ENCODE results near the gene LAMB3.

LAMB3 gene

DNA sequence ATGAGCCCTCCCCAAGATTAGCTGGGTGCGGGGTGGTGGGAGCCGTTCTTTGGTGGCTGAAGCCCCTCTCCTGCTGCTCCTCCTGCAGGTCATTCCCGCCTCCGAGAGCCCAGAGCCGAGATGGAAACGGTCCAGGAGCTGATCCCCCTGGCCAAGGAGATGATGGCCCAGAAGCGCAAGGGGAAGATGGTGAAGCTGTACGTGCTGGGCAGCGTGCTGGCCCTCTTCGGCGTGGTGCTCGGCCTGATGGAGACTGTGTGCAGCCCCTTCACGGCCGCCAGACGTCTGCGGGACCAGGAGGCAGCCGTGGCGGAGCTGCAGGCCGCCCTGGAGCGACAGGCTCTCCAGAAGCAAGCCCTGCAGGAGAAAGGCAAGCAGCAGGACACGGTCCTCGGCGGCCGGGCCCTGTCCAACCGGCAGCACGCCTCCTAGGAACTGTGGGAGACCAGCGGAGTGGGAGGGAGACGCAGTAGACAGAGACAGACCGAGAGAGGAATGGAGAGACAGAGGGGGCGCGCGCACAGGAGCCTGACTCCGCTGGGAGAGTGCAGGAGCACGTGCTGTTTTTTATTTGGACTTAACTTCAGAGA lies 23.4 kb upstream of the LAMB3 start:
- 2% methylated on average over 28 of the region's 34 CpGs for WGBS (ENCODE audit: insufficient coverage)
- ChIA-PET POLR2A (interaction anchor here (2.0 kb wide), 1 partner anchor 10 kb away, joined by 5 read pairs; no protein-coding TSS in a partner anchor), CTCF (interaction anchor here (1.0 to 2.9 kb wide), 5 partner anchors 9 to 51 kb away, joined by 3 to 14 read pairs (median 4); no protein-coding TSS in a partner anchor)
- no peak overlapping the region for H3K27ac ChIP-seq (ENCODE audit: insufficient read depth in 1 of 2, low read depth in 1 of 2, low read length in 2 of 2, poor library complexity in 1 of 2, severe bottlenecking in 2 of 2)
- H3K4me3 ChIP-seq (ENCODE audit: control insufficient read depth in 1 of 7, extremely low read depth in 1 of 7, insufficient read depth in 4 of 7, low read depth in 2 of 7, low read length in 6 of 7) = peak overlapping the region in 6 of 7 experiments; percentile 21 to 66 (median 65)
- peaks cover 10 to 25% (median 18%) of the 10 kb centered on the region in 4 experiments for H3K4me1 ChIP-seq (ENCODE audit: control extremely low read depth in 1 of 4, control insufficient read depth in 4 of 4, insufficient read depth in 4 of 4, low read length in 3 of 4)
- peak in 1 of 3 donors; percentile 35 for DNase-seq
- H3K9me3 ChIP-seq (ENCODE audit: control extremely low read depth in 1 of 5, control insufficient read depth in 4 of 5, insufficient read depth in 2 of 5, low read depth in 1 of 5, low read length in 4 of 5) = peaks cover 0 to 5% (median 0%) of the 10 kb centered on the region in 5 experiments
- H3K36me3 ChIP-seq (ENCODE audit: control insufficient read depth in 4 of 4, insufficient read depth in 4 of 4, low read length in 3 of 4) = no peaks in the 10 kb centered on the region
- peaks cover 9 to 82% (median 49%) of the 10 kb centered on the region in 5 experiments for H3K27me3 ChIP-seq (replicated peaks in 2 of 5; ENCODE audit: control insufficient read depth in 4 of 5, insufficient read depth in 5 of 5, low read length in 4 of 5)

DNA sequence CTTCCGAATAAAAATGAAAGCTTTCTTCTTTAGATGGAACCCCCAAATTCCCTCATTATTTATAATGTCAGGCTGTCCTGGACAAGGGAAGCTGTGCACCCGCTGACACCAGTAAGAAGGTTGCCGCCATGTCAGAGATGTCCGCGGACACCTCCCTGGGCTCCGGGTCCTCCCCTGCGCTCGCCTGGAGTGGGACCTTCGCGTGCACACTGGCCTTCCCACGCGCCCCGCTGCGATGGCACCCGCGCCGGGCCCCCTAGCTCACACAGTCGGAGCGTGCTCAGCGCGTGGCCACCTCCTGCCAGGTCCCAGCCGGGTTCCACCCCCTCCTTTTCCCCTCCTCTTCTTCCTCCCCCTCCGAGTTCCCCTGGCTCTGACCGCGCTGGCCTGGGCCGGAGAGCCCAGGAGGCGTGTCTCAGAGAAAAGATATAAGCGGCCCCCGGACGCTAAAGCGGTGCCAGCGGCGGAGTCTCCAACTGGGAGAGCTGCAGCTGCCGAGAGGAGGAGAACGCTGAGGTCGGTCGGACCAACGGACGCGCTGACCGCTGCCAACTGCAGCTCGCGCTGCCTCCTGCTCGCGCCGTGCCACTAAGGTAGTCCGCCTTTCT lies 22.8 kb upstream of the LAMB3 start, which contains the start of gene G0S2:
Gene G0S2, plus strand, starts transcription at position 456 of the 608 bp plus-strand sequence. CDS start 273 bp downstream, outside the sequence.
- CTCF ChIA-PET = interaction anchor here (1.0 to 2.9 kb wide), 6 partner anchors 10 to 51 kb away, joined by 3 to 14 read pairs (median 4); no protein-coding TSS in a partner anchor
- H3K27ac ChIP-seq (ENCODE audit: insufficient read depth in 1 of 2, low read depth in 1 of 2, low read length in 2 of 2, poor library complexity in 1 of 2, severe bottlenecking in 2 of 2) = no peak within 1 kb of the TSS

DNA sequence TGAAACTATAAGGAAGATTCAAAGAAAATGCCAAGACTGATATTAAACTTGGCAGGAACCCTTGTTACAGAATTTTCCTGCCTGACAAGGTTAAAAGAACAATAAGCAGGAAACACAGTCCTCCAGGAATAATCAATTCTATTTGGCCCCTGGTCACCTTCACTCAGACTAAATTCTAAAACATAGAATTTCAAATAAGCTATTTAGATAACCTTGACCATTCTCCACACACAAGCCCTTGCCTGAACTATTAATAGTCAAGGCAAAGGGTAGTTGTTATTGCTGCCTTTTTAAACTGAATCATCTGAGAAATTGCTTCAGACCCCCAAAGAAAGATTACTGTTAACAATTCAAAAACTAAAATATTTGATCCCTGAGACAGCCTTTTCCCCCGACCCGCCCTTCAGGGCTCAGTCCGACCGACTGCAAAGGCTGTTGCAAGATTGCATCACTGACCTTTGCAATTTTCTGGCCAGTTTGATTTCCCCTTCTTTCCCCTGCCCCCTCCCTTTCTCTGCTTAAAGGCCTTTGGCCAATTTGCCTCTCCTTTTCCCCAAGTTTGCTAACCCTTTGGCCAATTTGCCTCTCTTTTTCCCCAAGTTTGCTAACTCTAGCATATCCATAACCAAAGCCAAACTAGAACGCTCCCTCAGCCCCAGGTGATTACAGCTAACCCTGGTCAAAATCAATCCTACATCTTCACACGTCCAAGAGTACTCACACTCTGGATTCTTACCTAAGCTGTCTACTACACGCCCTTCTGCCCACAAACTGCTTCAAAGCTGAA lies 21.6 kb upstream of the LAMB3 start:
- CTCF ChIA-PET = interaction anchor here (0.9 to 2.9 kb wide), 8 partner anchors 11 to 107 kb away, joined by 3 to 14 read pairs (median 6); partner anchors contain the start of gene LAMB3

More for the DNA sequence above, 22.8 kb upstream of the LAMB3 start, which contains the start of gene G0S2:
- POLR2A ChIA-PET = interaction anchor here (2.0 kb wide), 1 partner anchor 11 kb away, joined by 5 read pairs; no protein-coding TSS in a partner anchor
- 2% methylated on average over 26 of the region's 47 CpGs for WGBS (ENCODE audit: insufficient coverage)
- H3K36me3 ChIP-seq (ENCODE audit: control insufficient read depth in 4 of 4, insufficient read depth in 4 of 4, low read length in 3 of 4) = no peaks in the 10 kb centered on the region
- peaks cover 10 to 25% (median 18%) of the 10 kb centered on the region in 4 experiments for H3K4me1 ChIP-seq (ENCODE audit: control extremely low read depth in 1 of 4, control insufficient read depth in 4 of 4, insufficient read depth in 4 of 4, low read length in 3 of 4)
- H3K27me3 ChIP-seq (replicated peaks in 2 of 5; ENCODE audit: control insufficient read depth in 4 of 5, insufficient read depth in 5 of 5, low read length in 4 of 5) = peaks cover 6 to 85% (median 49%) of the 10 kb centered on the region in 5 experiments
- peaks cover 0 to 5% (median 0%) of the 10 kb centered on the region in 5 experiments for H3K9me3 ChIP-seq (ENCODE audit: control extremely low read depth in 1 of 5, control insufficient read depth in 4 of 5, insufficient read depth in 2 of 5, low read depth in 1 of 5, low read length in 4 of 5)
- peak in 2 of 3 donors; percentile 37 to 51 for DNase-seq
- H3K4me3 ChIP-seq (ENCODE audit: control insufficient read depth in 1 of 7, extremely low read depth in 1 of 7, insufficient read depth in 4 of 7, low read depth in 2 of 7, low read length in 6 of 7) = peak within 1 kb of the TSS in 6 of 7 experiments; percentile 21 to 66 (median 65)

DNA sequence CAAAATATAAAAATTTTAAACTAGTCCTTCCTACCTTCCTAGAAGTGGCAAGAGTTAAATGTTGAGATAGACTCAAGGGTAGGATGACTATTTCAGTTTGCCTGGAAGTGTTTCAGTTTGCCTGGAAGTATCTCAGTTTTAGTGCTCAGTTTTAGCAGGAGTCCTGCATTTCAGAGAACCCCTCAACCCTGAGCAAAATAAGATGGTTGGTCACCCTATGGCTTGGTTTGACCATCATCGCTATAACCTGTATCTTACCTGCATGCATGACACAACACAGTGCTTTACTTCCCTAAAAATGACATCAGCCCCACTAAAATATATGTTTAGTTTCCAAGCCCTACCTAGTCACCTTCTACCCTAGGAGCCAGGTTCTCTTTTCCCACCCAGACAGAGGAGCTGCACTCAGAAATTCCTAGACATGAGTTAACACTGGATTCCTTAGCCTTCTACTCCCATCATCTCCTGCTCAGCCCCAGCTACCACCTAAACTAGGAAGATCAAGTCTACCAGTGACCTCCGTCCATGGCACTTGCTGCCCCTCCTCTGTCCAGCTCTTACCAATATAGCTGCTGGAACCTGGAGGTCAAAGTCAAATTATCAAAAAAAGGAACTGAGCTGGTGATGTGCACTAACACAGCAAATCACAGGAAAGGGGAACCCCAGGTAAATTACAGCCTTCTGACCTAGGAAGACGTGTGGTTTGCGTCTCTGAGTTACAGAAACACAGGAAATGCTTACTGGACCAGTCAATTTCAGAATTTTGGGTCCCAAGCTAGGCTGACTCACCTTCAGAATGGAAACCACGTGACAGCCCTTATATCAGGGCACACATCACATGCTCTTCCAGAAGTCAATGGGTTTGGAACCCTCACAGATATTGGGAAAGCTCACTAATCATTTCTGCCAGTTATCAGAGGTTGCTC lies 20.7 kb upstream of the LAMB3 start:
- 23% methylated on average over 5 of the region's 5 CpGs for WGBS (ENCODE audit: insufficient coverage)
- Histone ChIP-seq H3K27ac (ENCODE audit: insufficient read depth in 1 of 2, low read depth in 1 of 2, low read length in 2 of 2, poor library complexity in 1 of 2, severe bottlenecking in 2 of 2) (no peak overlapping the region), H3K36me3 (ENCODE audit: control insufficient read depth in 4 of 4, insufficient read depth in 4 of 4, low read length in 3 of 4) (no peaks in the 10 kb centered on the region), H3K9me3 (ENCODE audit: control extremely low read depth in 1 of 5, control insufficient read depth in 4 of 5, insufficient read depth in 2 of 5, low read depth in 1 of 5, low read length in 4 of 5) (peaks cover 0 to 5% (median 0%) of the 10 kb centered on the region in 5 experiments), H3K27me3 (replicated peaks in 2 of 5; ENCODE audit: control insufficient read depth in 4 of 5, insufficient read depth in 5 of 5, low read length in 4 of 5) (peaks cover 4 to 80% (median 44%) of the 10 kb centered on the region in 5 experiments), H3K4me1 (ENCODE audit: control extremely low read depth in 1 of 4, control insufficient read depth in 4 of 4, insufficient read depth in 4 of 4, low read length in 3 of 4) (peaks cover 10 to 25% (median 18%) of the 10 kb centered on the region in 4 experiments), H3K4me3 (ENCODE audit: control insufficient read depth in 1 of 7, extremely low read depth in 1 of 7, insufficient read depth in 4 of 7, low read depth in 2 of 7, low read length in 6 of 7) (no peak overlapping the region)
- POLR2A ChIA-PET = interaction anchor here (1.1 to 1.3 kb wide), 2 partner anchors 11 to 24 kb away, joined by 3 to 4 read pairs; no protein-coding TSS in a partner anchor
- DNase-seq = peak; percentile 52 to 81 (median 78)
- CTCF ChIA-PET = interaction anchor here (0.9 to 2.9 kb wide), 9 partner anchors 11 to 106 kb away, joined by 3 to 14 read pairs (median 4); partner anchors contain the start of gene LAMB3

More for the DNA sequence above, 21.6 kb upstream of the LAMB3 start:
- Histone ChIP-seq H3K4me3 (ENCODE audit: control insufficient read depth in 1 of 7, extremely low read depth in 1 of 7, insufficient read depth in 4 of 7, low read depth in 2 of 7, low read length in 6 of 7) (no peak overlapping the region), H3K27ac (ENCODE audit: insufficient read depth in 1 of 2, low read depth in 1 of 2, low read length in 2 of 2, poor library complexity in 1 of 2, severe bottlenecking in 2 of 2) (no peak overlapping the region), H3K36me3 (ENCODE audit: control insufficient read depth in 4 of 4, insufficient read depth in 4 of 4, low read length in 3 of 4) (no peaks in the 10 kb centered on the region), H3K9me3 (ENCODE audit: control extremely low read depth in 1 of 5, control insufficient read depth in 4 of 5, insufficient read depth in 2 of 5, low read depth in 1 of 5, low read length in 4 of 5) (peaks cover 0 to 5% (median 0%) of the 10 kb centered on the region in 5 experiments), H3K27me3 (replicated peaks in 2 of 5; ENCODE audit: control insufficient read depth in 4 of 5, insufficient read depth in 5 of 5, low read length in 4 of 5) (peaks cover 4 to 85% (median 47%) of the 10 kb centered on the region in 5 experiments), H3K4me1 (ENCODE audit: control extremely low read depth in 1 of 4, control insufficient read depth in 4 of 4, insufficient read depth in 4 of 4, low read length in 3 of 4) (peaks cover 10 to 25% (median 18%) of the 10 kb centered on the region in 4 experiments)
- DNase-seq = no peak
- POLR2A ChIA-PET = interaction anchor here (0.8 to 2.0 kb wide), 4 partner anchors 12 to 1949 kb away, joined by 3 to 5 read pairs (median 4); no protein-coding TSS in a partner anchor
- WGBS (ENCODE audit: insufficient coverage) = 81% methylated on average over 6 of the region's 7 CpGs

DNA sequence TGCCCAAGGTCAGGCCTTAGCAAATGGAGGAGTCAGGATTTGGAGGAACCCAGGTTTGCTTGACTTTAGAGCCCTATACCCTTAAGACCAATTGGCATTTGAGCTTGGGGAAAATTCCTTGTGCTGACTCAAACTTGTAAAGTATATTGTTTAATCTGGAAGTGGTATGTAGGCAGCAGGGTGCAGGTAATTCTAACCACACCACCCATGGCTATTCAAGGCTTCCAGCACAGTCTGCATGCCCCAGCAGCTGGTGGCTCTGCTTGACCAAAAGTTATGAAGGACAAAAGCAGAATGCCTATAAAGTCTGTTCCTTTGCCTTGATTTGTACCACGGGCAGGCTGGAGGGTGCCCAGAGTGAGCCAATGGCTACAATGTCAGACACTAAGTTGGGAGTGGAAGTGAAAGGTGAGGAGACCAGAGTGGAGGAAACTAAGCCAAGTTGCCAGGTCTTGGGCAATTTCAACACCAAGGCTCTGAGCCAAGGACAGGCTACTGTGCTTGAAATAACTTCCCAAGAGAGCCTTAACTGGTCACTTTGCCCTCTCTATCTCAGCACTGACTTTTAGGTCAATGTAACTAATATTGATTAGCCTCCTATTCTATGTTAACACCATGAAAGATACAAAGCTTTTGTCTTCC lies 18.3 kb upstream of the LAMB3 start:
- peaks cover 0 to 5% (median 0%) of the 10 kb centered on the region in 5 experiments for H3K9me3 ChIP-seq (ENCODE audit: control extremely low read depth in 1 of 5, control insufficient read depth in 4 of 5, insufficient read depth in 2 of 5, low read depth in 1 of 5, low read length in 4 of 5)
- ChIA-PET CTCF (interaction anchor here (0.9 to 1.7 kb wide), 2 partner anchors 17 to 18 kb away, joined by 3 read pairs; no protein-coding TSS in a partner anchor), POLR2A (no interaction called here)
- WGBS (ENCODE audit: insufficient coverage) = 94% methylated on average over 1 of the region's 1 CpG
- H3K27me3 ChIP-seq (replicated peaks in 2 of 5; ENCODE audit: control insufficient read depth in 4 of 5, insufficient read depth in 5 of 5, low read length in 4 of 5) = peaks cover 4 to 70% (median 30%) of the 10 kb centered on the region in 5 experiments
- H3K36me3 ChIP-seq (ENCODE audit: control insufficient read depth in 4 of 4, insufficient read depth in 4 of 4, low read length in 3 of 4) = no peaks in the 10 kb centered on the region
- H3K4me3 ChIP-seq (ENCODE audit: control insufficient read depth in 1 of 7, extremely low read depth in 1 of 7, insufficient read depth in 4 of 7, low read depth in 2 of 7, low read length in 6 of 7) = no peak overlapping the region
- no peak for DNase-seq
- H3K4me1 ChIP-seq (ENCODE audit: control extremely low read depth in 1 of 4, control insufficient read depth in 4 of 4, insufficient read depth in 4 of 4, low read length in 3 of 4) = peaks cover 10 to 20% (median 13%) of the 10 kb centered on the region in 4 experiments
- H3K27ac ChIP-seq (ENCODE audit: insufficient read depth in 1 of 2, low read depth in 1 of 2, low read length in 2 of 2, poor library complexity in 1 of 2, severe bottlenecking in 2 of 2) = no peak overlapping the region
